Mesendoderm (in vitro differentiated cells): Measurements from ENCODE around the gene SOCS7.

Experiments
- DNase-seq: peaks from one replicate; pipeline ENCODE4 v3.0.0; 2013
- H2AK5ac ChIP-seq: 2 replicates; pipeline ENCODE4 v1.6.1; 2013; ENCODE audit warnings: low read length, inconsistent platforms
- H2BK120ac ChIP-seq: 2 replicates; pipeline ENCODE4 v1.6.1; 2013; ENCODE audit warnings: low read depth, mild to moderate bottlenecking, low read length, moderate library complexity, mixed read lengths
- H2BK15ac ChIP-seq: replicated peaks from 2 replicates; pipeline ENCODE4 v1.6.1; 2013; ENCODE audit warnings: low read depth, mild to moderate bottlenecking, moderate library complexity
- H2BK5ac ChIP-seq: 2 replicates; pipeline ENCODE4 v1.6.1; 2013; ENCODE audit warnings: low read length, inconsistent platforms
- H3K18ac ChIP-seq: 2 replicates; pipeline ENCODE4 v1.6.1; 2013; ENCODE audit warnings: mild to moderate bottlenecking, low read length, mixed read lengths
- H3K23ac ChIP-seq: one replicate; pipeline ENCODE4 v1.6.1; 2013; ENCODE audit warnings: low read length
- H3K27ac ChIP-seq: 2 replicates; pipeline ENCODE4 v1.5.1; 2013; ENCODE audit warnings: low read depth, mild to moderate bottlenecking, inconsistent platforms, low read length, moderate library complexity
- H3K27me3 ChIP-seq: 2 replicates; pipeline ENCODE4 v1.6.1; 2013; ENCODE audit warnings: low read length, control low read depth, mild to moderate bottlenecking, inconsistent platforms; ENCODE audit not compliant: insufficient read depth, poor library complexity
- H3K36me3 ChIP-seq: 2 replicates; pipeline ENCODE4 v1.6.1; 2013; ENCODE audit warnings: low read length, inconsistent platforms; ENCODE audit not compliant: control insufficient read depth, insufficient read depth
- H3K4ac ChIP-seq: one replicate; pipeline ENCODE4 v1.6.1; 2013; ENCODE audit warnings: low read depth, mild to moderate bottlenecking, low read length, moderate library complexity
- H3K4me1 ChIP-seq: 2 replicates; pipeline ENCODE4 v1.6.1; 2013; ENCODE audit warnings: low read depth, low read length, inconsistent platforms; ENCODE audit not compliant: control insufficient read depth
- H3K4me2 ChIP-seq: 2 replicates; pipeline ENCODE4 v1.6.1; 2013; ENCODE audit warnings: low read length
- H3K4me3 ChIP-seq: 2 replicates; pipeline ENCODE4 v1.5.1; 2013; ENCODE audit warnings: mild to moderate bottlenecking, low read length
- H3K56ac ChIP-seq: one replicate; pipeline ENCODE4 v1.6.1; 2013; ENCODE audit warnings: low read length
- H3K79me1 ChIP-seq: 2 replicates; pipeline ENCODE4 v1.6.1; 2013; ENCODE audit warnings: low read length, inconsistent platforms
- H3K79me2 ChIP-seq: 2 replicates; pipeline ENCODE4 v1.6.1; 2013; ENCODE audit warnings: mild to moderate bottlenecking, low read length; ENCODE audit not compliant: control insufficient read depth, insufficient read depth
- H3K9ac ChIP-seq: 2 replicates; pipeline ENCODE4 v1.6.1; 2013; ENCODE audit warnings: low read length, inconsistent platforms
- H4K5ac ChIP-seq: one replicate; pipeline ENCODE4 v1.6.1; 2013; ENCODE audit warnings: low read length
- H4K8ac ChIP-seq: one replicate; pipeline ENCODE4 v1.6.1; 2013; ENCODE audit warnings: low read depth, mild to moderate bottlenecking, control low read depth, low read length, moderate library complexity
- WGBS: extraction: QIAGEN DNeasy Blood & Tissue Kit; methylation state at CpG from one replicate; pipeline ENCODE4 v1.1.7; 2013; ENCODE audit warnings: low lambda C conversion rate, missing lambda C conversion rate; ENCODE audit not compliant: insufficient coverage; ENCODE audit errors: extremely low coverage; 5-methylcytosine and 5-hydroxymethylcytosine counted together

SOCS7 gene

GRCh38 chr17:38441429-38442061 is 89.9 kb downstream of the SOCS7 start:
- H2BK5ac ChIP-seq, result no peak overlapping the region
- H2BK15ac ChIP-seq, result no peak overlapping the region
- no peak overlapping the region for H3K27ac ChIP-seq
- H3K27me3 ChIP-seq, result no peaks in the 10 kb centered on the region
- H3K18ac ChIP-seq, result no peak overlapping the region
- H3K4ac ChIP-seq, result no peak overlapping the region
- H3K56ac ChIP-seq, result no peak overlapping the region
- H2BK120ac ChIP-seq, result no peak overlapping the region
- H3K79me1 ChIP-seq, result no peaks in the 10 kb centered on the region
- H3K36me3 ChIP-seq, result no peaks in the 10 kb centered on the region
- WGBS, result no CpG with 5 or more reads among the region's 9 CpGs
- H3K4me2 ChIP-seq, result no peak overlapping the region
- no peak overlapping the region for H3K23ac ChIP-seq
- no peak overlapping the region for H3K9ac ChIP-seq
- no peak for DNase-seq
- no peak overlapping the region for H2AK5ac ChIP-seq
- H3K79me2 ChIP-seq, result no peaks in the 10 kb centered on the region
- no peak overlapping the region for H4K8ac ChIP-seq
- H3K4me3 ChIP-seq, result no peak overlapping the region
- H3K4me1 ChIP-seq, result peaks cover 3% of the 10 kb centered on the region
- H4K5ac ChIP-seq, result no peak overlapping the region

- Histone ChIP-seq H3K23ac (no peak overlapping the region), H4K5ac (no peak overlapping the region), H4K8ac (no peak overlapping the region), H3K27ac (no peak overlapping the region), H3K79me1 (no peaks in the 10 kb centered on the region), H2AK5ac (no peak overlapping the region), H3K27me3 (no peaks in the 10 kb centered on the region), H3K4me3 (no peak overlapping the region), H3K79me2 (no peaks in the 10 kb centered on the region), H2BK120ac (no peak overlapping the region), H3K56ac (no peak overlapping the region), H2BK15ac (no peak overlapping the region), H2BK5ac (no peak overlapping the region), H3K36me3 (no peaks in the 10 kb centered on the region), H3K4ac (no peak overlapping the region), H3K9ac (no peak overlapping the region), H3K4me2 (no peak overlapping the region), H3K4me1 (peaks cover 3% of the 10 kb centered on the region), H3K18ac (no peak overlapping the region)
- WGBS, result no CpG with 5 or more reads among the region's 4 CpGs
- DNase-seq, result no peak
Measured at GRCh38 chr17:38442548-38442947, 90.9 kb downstream of the SOCS7 start.

- no peaks in the 10 kb centered on the region for H3K79me1 ChIP-seq
- H4K8ac ChIP-seq, result no peak overlapping the region
- no peaks in the 10 kb centered on the region for H3K36me3 ChIP-seq
- H3K4me3 ChIP-seq, result no peak overlapping the region
- no peak overlapping the region for H2BK5ac ChIP-seq
- no peak overlapping the region for H3K27ac ChIP-seq
- no peak overlapping the region for H2BK15ac ChIP-seq
- H3K4ac ChIP-seq, result no peak overlapping the region
- H3K18ac ChIP-seq, result no peak overlapping the region
- H4K5ac ChIP-seq, result no peak overlapping the region
- no peak overlapping the region for H3K23ac ChIP-seq
- DNase-seq, result no peak
- no peaks in the 10 kb centered on the region for H3K27me3 ChIP-seq
- H3K9ac ChIP-seq, result no peak overlapping the region
- H3K56ac ChIP-seq, result no peak overlapping the region
- no peak overlapping the region for H3K4me2 ChIP-seq
- H2AK5ac ChIP-seq, result no peak overlapping the region
- H2BK120ac ChIP-seq, result no peak overlapping the region
- no CpG with 5 or more reads among the region's 7 CpGs for WGBS
- no peaks in the 10 kb centered on the region for H3K79me2 ChIP-seq
- peaks cover 3% of the 10 kb centered on the region for H3K4me1 ChIP-seq
Measured at GRCh38 chr17:38443356-38444031, 91.8 kb downstream of the SOCS7 start.

GRCh38 chr17:38444151-38444550 is 92.5 kb downstream of the SOCS7 start:
- no peaks in the 10 kb centered on the region for H3K79me2 ChIP-seq
- no peak overlapping the region for H3K18ac ChIP-seq
- H2BK15ac ChIP-seq, result no peak overlapping the region
- no peaks in the 10 kb centered on the region for H3K27me3 ChIP-seq
- no peak overlapping the region for H4K8ac ChIP-seq
- H2BK120ac ChIP-seq, result no peak overlapping the region
- H3K79me1 ChIP-seq, result no peaks in the 10 kb centered on the region
- H3K4me2 ChIP-seq, result no peak overlapping the region
- no peak overlapping the region for H3K27ac ChIP-seq
- H2AK5ac ChIP-seq, result no peak overlapping the region
- H3K4ac ChIP-seq, result no peak overlapping the region
- H4K5ac ChIP-seq, result no peak overlapping the region
- peak; percentile 70 for DNase-seq
- no peak overlapping the region for H3K4me3 ChIP-seq
- H3K4me1 ChIP-seq, result peaks cover 3% of the 10 kb centered on the region
- H2BK5ac ChIP-seq, result no peak overlapping the region
- WGBS, result no CpG with 5 or more reads among the region's 14 CpGs
- no peak overlapping the region for H3K9ac ChIP-seq
- H3K36me3 ChIP-seq, result no peaks in the 10 kb centered on the region
- no peak overlapping the region for H3K56ac ChIP-seq
- no peak overlapping the region for H3K23ac ChIP-seq

GRCh38 chr17:38447502-38448085 is 96.0 kb downstream of the SOCS7 start:
- Histone ChIP-seq H3K27ac (no peak overlapping the region), H3K4me3 (no peak overlapping the region), H2BK5ac (no peak overlapping the region), H4K5ac (no peak overlapping the region), H2BK15ac (no peak overlapping the region), H3K9ac (no peak overlapping the region), H3K23ac (peak overlapping the region; percentile 90), H3K36me3 (no peaks in the 10 kb centered on the region), H2AK5ac (peak overlapping the region; percentile 22), H3K18ac (no peak overlapping the region), H3K4me1 (peaks cover 14% of the 10 kb centered on the region), H3K4me2 (no peak overlapping the region), H2BK120ac (no peak overlapping the region), H3K4ac (no peak overlapping the region), H3K79me1 (peaks cover 2% of the 10 kb centered on the region), H3K56ac (peak overlapping the region; percentile 43), H3K27me3 (no peaks in the 10 kb centered on the region), H4K8ac (no peak overlapping the region), H3K79me2 (no peaks in the 10 kb centered on the region)
- WGBS, result no CpG with 5 or more reads among the region's 2 CpGs
- DNase-seq, result no peak
